Nephron (organoid): ENCODE data around the gene CUL2.
A peak's percentile ranks its signal among the peaks of the same experiment; 100 is the strongest.

Experiments used
- H3K27ac Mint-ChIP-seq, 3 experiments: 2 replicates each; pipeline ENCODE4 v1.8.0; 2020; ENCODE audit warnings: mixed read lengths in 3 of 3, mild to moderate bottlenecking in 2 of 3, moderate library complexity in 1 of 3
- H3K27me3 Mint-ChIP-seq: 2 replicates; pipeline ENCODE4 v1.8.0; 2021; ENCODE audit warnings: low read depth, mild to moderate bottlenecking, moderate library complexity, mixed read lengths
- H3K36me3 Mint-ChIP-seq: 2 replicates; pipeline ENCODE4 v1.8.0; 2020; ENCODE audit warnings: low read depth, mixed read lengths
- H3K4me1 Mint-ChIP-seq: 2 replicates; pipeline ENCODE4 v1.8.0; 2020; ENCODE audit warnings: mixed read lengths
- H3K4me3 Mint-ChIP-seq, 3 experiments: 2 replicates each; pipeline ENCODE4 v1.8.0; 2020; ENCODE audit warnings: mild to moderate bottlenecking in 3 of 3, mixed read lengths in 3 of 3, moderate library complexity in 2 of 3
- H3K9me3 Mint-ChIP-seq: 2 replicates; pipeline ENCODE4 v1.8.0; 2020; ENCODE audit warnings: mixed read lengths
- TF ChIP-seq, protein P1 (sequence below), 3 experiments: fragments of 200-600 bp; sonication (generic); IDR thresholded peaks; one replicate each; pipeline ENCODE4 v1.5.0; 2021; ENCODE audit warnings: antibody characterized with exemption in 3 of 3; ENCODE audit not compliant: unreplicated experiment in 3 of 3

CUL2 gene

DNA sequence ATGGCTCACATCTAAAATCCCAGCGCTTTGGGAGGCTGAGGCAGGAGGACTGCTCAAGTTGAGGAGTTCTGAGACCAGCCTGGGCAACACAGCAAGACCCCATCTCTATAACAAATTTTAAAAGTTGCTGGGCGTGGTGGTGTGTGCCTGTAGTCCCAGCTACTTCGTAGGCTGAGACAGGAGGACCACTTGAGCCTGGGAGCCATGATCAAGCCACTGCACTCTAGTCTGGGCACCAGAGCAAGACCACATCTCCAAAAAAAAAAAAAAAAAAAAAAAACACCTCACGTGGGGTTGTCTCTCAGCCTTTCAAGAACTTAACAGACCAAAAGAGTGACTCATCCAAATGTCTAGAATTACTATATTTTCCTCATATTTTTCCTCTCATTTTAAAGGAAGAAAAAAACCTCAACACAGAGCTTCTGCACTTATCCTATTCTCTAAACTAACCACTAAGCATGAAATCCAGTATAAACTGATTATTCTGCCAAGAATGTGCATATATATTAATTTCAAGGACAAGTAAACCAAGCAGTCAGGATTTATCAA is 46.3 kb downstream of the CUL2 start:
- H3K4me3 Mint-ChIP-seq, result no peak overlapping the region
- H3K4me1 Mint-ChIP-seq, result peaks cover 10% of the 10 kb centered on the region
- H3K9me3 Mint-ChIP-seq, result no peaks in the 10 kb centered on the region
- no peak overlapping the region for H3K27ac Mint-ChIP-seq
- H3K27me3 Mint-ChIP-seq, result no peaks in the 10 kb centered on the region
- TF ChIP-seq, protein P1, sequence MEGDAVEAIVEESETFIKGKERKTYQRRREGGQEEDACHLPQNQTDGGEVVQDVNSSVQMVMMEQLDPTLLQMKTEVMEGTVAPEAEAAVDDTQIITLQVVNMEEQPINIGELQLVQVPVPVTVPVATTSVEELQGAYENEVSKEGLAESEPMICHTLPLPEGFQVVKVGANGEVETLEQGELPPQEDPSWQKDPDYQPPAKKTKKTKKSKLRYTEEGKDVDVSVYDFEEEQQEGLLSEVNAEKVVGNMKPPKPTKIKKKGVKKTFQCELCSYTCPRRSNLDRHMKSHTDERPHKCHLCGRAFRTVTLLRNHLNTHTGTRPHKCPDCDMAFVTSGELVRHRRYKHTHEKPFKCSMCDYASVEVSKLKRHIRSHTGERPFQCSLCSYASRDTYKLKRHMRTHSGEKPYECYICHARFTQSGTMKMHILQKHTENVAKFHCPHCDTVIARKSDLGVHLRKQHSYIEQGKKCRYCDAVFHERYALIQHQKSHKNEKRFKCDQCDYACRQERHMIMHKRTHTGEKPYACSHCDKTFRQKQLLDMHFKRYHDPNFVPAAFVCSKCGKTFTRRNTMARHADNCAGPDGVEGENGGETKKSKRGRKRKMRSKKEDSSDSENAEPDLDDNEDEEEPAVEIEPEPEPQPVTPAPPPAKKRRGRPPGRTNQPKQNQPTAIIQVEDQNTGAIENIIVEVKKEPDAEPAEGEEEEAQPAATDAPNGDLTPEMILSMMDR (IDR thresholded peaks at IDR 0.05; ENCODE audit: unreplicated experiment in 3 of 3), result no peak
- peaks cover 63% of the 10 kb centered on the region for H3K36me3 Mint-ChIP-seq

DNA sequence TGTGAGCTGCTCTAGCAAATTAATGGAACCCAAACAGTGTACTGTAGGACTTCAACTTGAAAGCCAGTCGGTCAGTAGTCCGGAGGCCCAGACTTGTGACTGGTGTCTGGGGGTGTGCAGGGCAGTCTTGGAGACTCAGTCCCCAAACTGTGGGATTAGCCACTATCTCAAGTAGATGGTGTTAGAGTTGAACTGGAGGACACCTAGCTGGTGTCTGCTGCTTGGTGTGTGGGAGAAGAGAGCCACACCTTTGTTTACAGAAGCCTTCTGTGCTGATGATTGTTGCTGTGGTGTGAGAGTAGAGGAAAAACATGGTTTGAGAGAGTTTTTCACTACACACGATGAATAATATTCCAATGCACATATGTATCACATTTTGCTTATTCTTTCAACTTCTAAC is 47.4 kb downstream of the CUL2 start:
- TF ChIP-seq, protein P1 (IDR thresholded peaks at IDR 0.05; ENCODE audit: unreplicated experiment in 3 of 3), result no peak
- Mint-ChIP-seq H3K4me1 (peaks cover 10% of the 10 kb centered on the region), H3K36me3 (peaks cover 52% of the 10 kb centered on the region), H3K27ac (no peak overlapping the region), H3K27me3 (no peaks in the 10 kb centered on the region), H3K9me3 (no peaks in the 10 kb centered on the region), H3K4me3 (no peak overlapping the region)

DNA sequence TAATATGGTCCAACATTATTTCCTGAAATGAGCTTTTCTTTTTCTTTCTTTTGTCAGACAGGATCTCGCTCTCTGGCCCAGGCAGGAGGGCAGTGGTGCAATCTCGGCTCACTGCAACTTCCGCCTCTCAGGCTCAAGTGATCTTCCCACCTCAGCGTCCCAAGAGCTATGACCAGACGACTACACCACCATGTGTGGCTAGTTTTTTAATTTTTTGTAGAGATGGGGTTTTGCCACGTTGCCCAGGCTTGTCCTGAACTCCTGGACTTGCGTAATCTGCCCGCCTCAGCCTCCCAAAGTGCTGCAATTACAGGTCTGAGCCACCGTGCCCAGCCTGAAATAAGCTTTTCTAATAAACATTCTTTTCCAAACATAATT is 48.6 kb downstream of the CUL2 start:
- TF ChIP-seq, protein P1 (IDR thresholded peaks at IDR 0.05; ENCODE audit: unreplicated experiment in 3 of 3), result no peak
- no peak overlapping the region for H3K4me3 Mint-ChIP-seq
- H3K27ac Mint-ChIP-seq, result peak overlapping the region; percentile 33 to 54 (median 47)
- peaks cover 10% of the 10 kb centered on the region for H3K4me1 Mint-ChIP-seq
- no peaks in the 10 kb centered on the region for H3K27me3 Mint-ChIP-seq
- no peaks in the 10 kb centered on the region for H3K9me3 Mint-ChIP-seq
- H3K36me3 Mint-ChIP-seq, result peaks cover 59% of the 10 kb centered on the region

DNA sequence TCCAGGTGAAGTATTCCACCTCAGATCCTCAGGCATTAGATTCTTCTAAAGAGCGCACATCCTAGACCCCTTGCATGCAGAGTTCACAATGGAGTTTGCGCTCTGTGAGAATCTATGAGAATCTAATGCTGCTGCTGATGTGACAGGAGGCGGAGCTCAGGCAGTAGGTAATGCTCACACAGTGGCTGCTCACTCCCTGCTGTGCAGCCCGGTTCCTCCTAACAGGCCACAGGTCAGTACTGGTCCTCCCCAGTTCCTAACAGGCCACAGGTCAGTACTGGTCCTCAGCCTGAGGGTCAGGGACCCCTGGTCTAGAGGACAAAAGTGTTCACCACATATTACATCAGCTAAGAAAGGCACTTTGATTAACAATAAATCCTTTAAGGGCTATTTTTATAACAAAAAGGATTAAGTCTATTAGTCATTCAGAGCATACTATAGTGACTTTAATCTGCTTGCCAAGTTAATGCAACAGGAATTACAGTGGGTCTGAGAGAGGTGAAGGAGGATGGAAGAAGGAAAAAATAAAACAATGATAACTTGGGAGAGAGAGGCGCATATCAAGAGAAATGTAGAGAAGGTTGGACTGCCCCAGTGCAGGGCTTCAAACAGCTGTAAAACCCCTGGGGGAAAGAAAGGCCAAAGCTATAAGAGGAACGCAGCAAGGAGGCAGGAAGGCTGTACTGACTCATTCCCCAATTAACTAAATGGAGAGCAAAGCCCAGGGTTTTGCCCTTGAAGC is 49.2 kb downstream of the CUL2 start:
- no peak overlapping the region for H3K4me3 Mint-ChIP-seq
- TF ChIP-seq, protein P1 (IDR thresholded peaks at IDR 0.05; ENCODE audit: unreplicated experiment in 3 of 3), result no peak
- peak overlapping the region; percentile 33 to 54 (median 47) for H3K27ac Mint-ChIP-seq
- H3K36me3 Mint-ChIP-seq, result peaks cover 60% of the 10 kb centered on the region
- no peaks in the 10 kb centered on the region for H3K27me3 Mint-ChIP-seq
- H3K4me1 Mint-ChIP-seq, result peaks cover 10% of the 10 kb centered on the region
- no peaks in the 10 kb centered on the region for H3K9me3 Mint-ChIP-seq

DNA sequence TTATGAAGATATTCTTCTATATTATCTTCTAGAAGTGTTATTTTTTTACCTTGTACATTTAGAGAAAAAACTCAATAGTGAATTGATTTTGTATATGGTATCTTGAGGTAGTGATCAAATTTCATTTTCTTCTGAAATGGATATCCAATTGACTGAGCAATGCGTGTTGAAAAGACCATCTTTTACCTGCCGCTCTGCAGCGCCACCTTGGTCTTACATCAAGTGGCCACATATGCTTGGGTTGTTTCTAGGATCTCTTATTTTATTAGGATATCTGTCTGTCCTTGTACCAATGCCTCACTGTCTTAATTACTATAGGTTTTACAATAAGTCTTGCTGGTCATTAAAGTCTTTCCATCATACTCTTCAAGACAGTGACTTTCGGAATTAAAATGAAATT is 53.0 kb downstream of the CUL2 start:
- no peaks in the 10 kb centered on the region for H3K27me3 Mint-ChIP-seq
- peaks cover 9% of the 10 kb centered on the region for H3K4me1 Mint-ChIP-seq
- TF ChIP-seq, protein P1 (IDR thresholded peaks at IDR 0.05; ENCODE audit: unreplicated experiment in 3 of 3), result no peak

DNA sequence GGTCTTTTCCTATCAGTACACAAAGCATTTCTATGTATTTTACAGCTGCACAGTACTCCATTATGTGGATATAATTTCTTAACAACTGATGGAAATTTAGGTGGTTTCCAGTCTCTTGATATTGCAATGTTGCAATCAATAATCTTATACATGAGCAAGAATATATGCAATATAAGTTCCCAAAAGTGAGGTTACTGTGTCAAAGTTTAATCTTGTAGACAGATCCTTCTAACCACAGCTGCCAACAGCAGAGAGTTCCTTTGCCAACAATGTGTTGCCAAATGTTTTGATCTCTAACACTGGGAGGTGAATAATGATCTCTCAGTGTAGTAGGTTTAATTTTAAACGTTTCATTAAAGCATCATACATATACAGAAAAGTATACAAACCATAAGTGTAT is 54.5 kb downstream of the CUL2 start:
- H3K4me3 Mint-ChIP-seq, result no peak overlapping the region
- no peak overlapping the region for H3K27ac Mint-ChIP-seq
- H3K27me3 Mint-ChIP-seq, result no peaks in the 10 kb centered on the region
- H3K4me1 Mint-ChIP-seq, result no peaks in the 10 kb centered on the region
- TF ChIP-seq, protein P1 (IDR thresholded peaks at IDR 0.05; ENCODE audit: unreplicated experiment in 3 of 3), result no peak
- peaks cover 54% of the 10 kb centered on the region for H3K36me3 Mint-ChIP-seq
- H3K9me3 Mint-ChIP-seq, result no peaks in the 10 kb centered on the region

More for the DNA sequence above, 53.0 kb downstream of the CUL2 start:
- H3K36me3 Mint-ChIP-seq, result peaks cover 58% of the 10 kb centered on the region
- H3K27ac Mint-ChIP-seq, result no peak overlapping the region
- H3K4me3 Mint-ChIP-seq, result no peak overlapping the region
- no peaks in the 10 kb centered on the region for H3K9me3 Mint-ChIP-seq
